ENCODE results near the gene OR1I1.

Gene OR1I1

GRCh38 chr19:15099017-15099582 lies 17.1 kb downstream of the OR1I1 start:
- DNase-seq = no peak

- no peak for DNase-seq
Observed at GRCh38 chr19:15101479-15102082, 19.6 kb downstream of the OR1I1 start.

GRCh38 chr19:15104003-15104402 lies 22.0 kb downstream of the OR1I1 start:
- no peak for DNase-seq

GRCh38 chr19:15104411-15104810 lies 22.4 kb downstream of the OR1I1 start:
- DNase-seq = no peak

GRCh38 chr19:15105044-15105443 lies 23.0 kb downstream of the OR1I1 start:
- no peak for DNase-seq

- peak; percentile 77 for DNase-seq
Observed at GRCh38 chr19:15107061-15108010, 25.3 kb downstream of the OR1I1 start, which contains the start of gene SYDE1. SYDE1 (plus strand) TSS chr19:15107401; CDS start chr19:15107434, 33 bp downstream.

- DNase-seq = no peak
Observed at GRCh38 chr19:15108145-15108844, 26.3 kb downstream of the OR1I1 start.

- no peak for DNase-seq
Observed at GRCh38 chr19:15108845-15109767, 27.1 kb downstream of the OR1I1 start.

GRCh38 chr19:15109768-15110417 lies 27.9 kb downstream of the OR1I1 start:
- no peak for DNase-seq

- no peak for DNase-seq
Observed at GRCh38 chr19:15110418-15110815, 28.4 kb downstream of the OR1I1 start.

- no peak for DNase-seq
Observed at GRCh38 chr19:15111758-15112157, 29.7 kb downstream of the OR1I1 start.

- DNase-seq = no peak
Observed at GRCh38 chr19:15112385-15112784, 30.4 kb downstream of the OR1I1 start.

GRCh38 chr19:15113245-15114152 lies 31.5 kb downstream of the OR1I1 start:
- DNase-seq = no peak

GRCh38 chr19:15114153-15114540 lies 32.1 kb downstream of the OR1I1 start:
- DNase-seq = no peak

- DNase-seq = no peak
Observed at GRCh38 chr19:15115080-15115479, 33.1 kb downstream of the OR1I1 start.

GRCh38 chr19:15115762-15116615 lies 34.0 kb downstream of the OR1I1 start:
- no peak for DNase-seq

- no peak for DNase-seq
Observed at GRCh38 chr19:15116856-15117255, 34.8 kb downstream of the OR1I1 start.

GRCh38 chr19:15118248-15118647 lies 36.2 kb downstream of the OR1I1 start:
- DNase-seq = no peak

GRCh38 chr19:15118789-15119494 lies 36.9 kb downstream of the OR1I1 start:
- no peak for DNase-seq
